Measurements from ENCODE around the gene MYH10. TPM values are rescaled to one million over a fixed set of nuclear protein-coding genes. Genes with fewer than 3 reads are reported as not detected.

MYH10 gene
- total RNA-seq, 1 experiment from 2014 or later, result 1.6 TPM

DNA sequence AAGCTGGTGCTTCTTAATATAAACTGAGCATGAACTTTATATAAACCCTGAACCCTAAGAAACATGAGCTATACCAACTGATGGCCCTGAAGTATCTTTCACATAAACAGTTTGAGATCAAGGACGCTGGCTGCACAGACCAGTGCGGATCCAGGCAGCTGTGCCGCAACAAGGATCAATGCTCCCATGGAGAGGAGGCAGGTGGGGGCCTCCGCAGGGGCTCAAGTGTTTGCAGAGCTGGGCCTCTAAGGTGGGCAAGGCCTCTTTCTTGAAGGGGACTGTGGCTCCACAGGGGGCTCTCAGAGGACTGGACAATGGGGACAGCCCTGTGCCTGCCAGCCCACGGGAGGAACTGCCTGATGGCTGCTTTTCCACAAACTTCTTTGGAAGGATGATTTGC is 148.8 kb downstream of the MYH10 start:
- Histone ChIP-seq H3K4me3 (no peak overlapping the region), H3K36me3 (ENCODE audit: low read depth) (no peaks in the 10 kb centered on the region), H3K4me1 (replicated peaks; ENCODE audit: insufficient read depth) (no peaks in the 10 kb centered on the region), H2AFZ (no peak overlapping the region), H3K27ac (no peak overlapping the region), H3K4me2 (no peak overlapping the region), H3K27me3 (ENCODE audit: insufficient read depth, low read depth) (no peaks in the 10 kb centered on the region), H4K20me1 (ENCODE audit: insufficient read depth) (no peaks in the 10 kb centered on the region), H3K79me2 (ENCODE audit: low read depth) (no peaks in the 10 kb centered on the region), H3K9me2 (ENCODE audit: insufficient read depth) (no peaks in the 10 kb centered on the region), H3K9me3 (ENCODE audit: insufficient read depth, low read depth) (0 out of 2 replicates have a peak, but pooled peaks cover 7% of the 10 kb centered on the region), H3F3A (ENCODE audit: insufficient read depth, low read depth) (no peaks in the 10 kb centered on the region)
- no TSS peak for BruUV-seq (replicated peaks)
- TF ChIP-seq EZH2 (IDR thresholded peaks at IDR 0.05; ENCODE audit: low read depth), result no peak
- TF ChIP-seq, protein P1, sequence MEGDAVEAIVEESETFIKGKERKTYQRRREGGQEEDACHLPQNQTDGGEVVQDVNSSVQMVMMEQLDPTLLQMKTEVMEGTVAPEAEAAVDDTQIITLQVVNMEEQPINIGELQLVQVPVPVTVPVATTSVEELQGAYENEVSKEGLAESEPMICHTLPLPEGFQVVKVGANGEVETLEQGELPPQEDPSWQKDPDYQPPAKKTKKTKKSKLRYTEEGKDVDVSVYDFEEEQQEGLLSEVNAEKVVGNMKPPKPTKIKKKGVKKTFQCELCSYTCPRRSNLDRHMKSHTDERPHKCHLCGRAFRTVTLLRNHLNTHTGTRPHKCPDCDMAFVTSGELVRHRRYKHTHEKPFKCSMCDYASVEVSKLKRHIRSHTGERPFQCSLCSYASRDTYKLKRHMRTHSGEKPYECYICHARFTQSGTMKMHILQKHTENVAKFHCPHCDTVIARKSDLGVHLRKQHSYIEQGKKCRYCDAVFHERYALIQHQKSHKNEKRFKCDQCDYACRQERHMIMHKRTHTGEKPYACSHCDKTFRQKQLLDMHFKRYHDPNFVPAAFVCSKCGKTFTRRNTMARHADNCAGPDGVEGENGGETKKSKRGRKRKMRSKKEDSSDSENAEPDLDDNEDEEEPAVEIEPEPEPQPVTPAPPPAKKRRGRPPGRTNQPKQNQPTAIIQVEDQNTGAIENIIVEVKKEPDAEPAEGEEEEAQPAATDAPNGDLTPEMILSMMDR (conservative IDR thresholded peaks at IDR 0.05), result no peak
- ChIA-PET POLR2A (ENCODE audit: unreplicated experiment) (no interaction called here), CTCF (no interaction called here)
- no peak for DNase-seq
- intact Hi-C loops (cut with micrococcal nuclease; ENCODE audit: unreplicated experiment), result no loop called here

- no peak overlapping the region for H3K4me2 ChIP-seq
- H4K20me1 ChIP-seq (ENCODE audit: insufficient read depth), result no peaks in the 10 kb centered on the region
- POLR2A ChIA-PET (ENCODE audit: unreplicated experiment), result no interaction called here
- no peak for DNase-seq
- no peaks in the 10 kb centered on the region for H3K79me2 ChIP-seq (ENCODE audit: low read depth)
- TF ChIP-seq, protein P1 (conservative IDR thresholded peaks at IDR 0.05), result no peak
- CTCF ChIA-PET, result no interaction called here
- BruUV-seq (replicated peaks), result no TSS peak
- no peak overlapping the region for H3K27ac ChIP-seq
- H3K36me3 ChIP-seq (ENCODE audit: low read depth), result no peaks in the 10 kb centered on the region
- no peak overlapping the region for H2AFZ ChIP-seq
- H3K4me3 ChIP-seq, result no peak overlapping the region
- H3K9me2 ChIP-seq (ENCODE audit: insufficient read depth), result no peaks in the 10 kb centered on the region
- no peaks in the 10 kb centered on the region for H3K27me3 ChIP-seq (ENCODE audit: insufficient read depth, low read depth)
- no peaks in the 10 kb centered on the region for H3F3A ChIP-seq (ENCODE audit: insufficient read depth, low read depth)
- intact Hi-C loops (cut with micrococcal nuclease; ENCODE audit: unreplicated experiment), result no loop called here
- H3K9me3 ChIP-seq (ENCODE audit: insufficient read depth, low read depth), result 0 out of 2 replicates have a peak, but pooled peaks cover 7% of the 10 kb centered on the region
- no peaks in the 10 kb centered on the region for H3K4me1 ChIP-seq (replicated peaks; ENCODE audit: insufficient read depth)
These were observed 149.4 kb downstream of the MYH10 start for GRCh38 chr17:8481089-8481488.

DNA sequence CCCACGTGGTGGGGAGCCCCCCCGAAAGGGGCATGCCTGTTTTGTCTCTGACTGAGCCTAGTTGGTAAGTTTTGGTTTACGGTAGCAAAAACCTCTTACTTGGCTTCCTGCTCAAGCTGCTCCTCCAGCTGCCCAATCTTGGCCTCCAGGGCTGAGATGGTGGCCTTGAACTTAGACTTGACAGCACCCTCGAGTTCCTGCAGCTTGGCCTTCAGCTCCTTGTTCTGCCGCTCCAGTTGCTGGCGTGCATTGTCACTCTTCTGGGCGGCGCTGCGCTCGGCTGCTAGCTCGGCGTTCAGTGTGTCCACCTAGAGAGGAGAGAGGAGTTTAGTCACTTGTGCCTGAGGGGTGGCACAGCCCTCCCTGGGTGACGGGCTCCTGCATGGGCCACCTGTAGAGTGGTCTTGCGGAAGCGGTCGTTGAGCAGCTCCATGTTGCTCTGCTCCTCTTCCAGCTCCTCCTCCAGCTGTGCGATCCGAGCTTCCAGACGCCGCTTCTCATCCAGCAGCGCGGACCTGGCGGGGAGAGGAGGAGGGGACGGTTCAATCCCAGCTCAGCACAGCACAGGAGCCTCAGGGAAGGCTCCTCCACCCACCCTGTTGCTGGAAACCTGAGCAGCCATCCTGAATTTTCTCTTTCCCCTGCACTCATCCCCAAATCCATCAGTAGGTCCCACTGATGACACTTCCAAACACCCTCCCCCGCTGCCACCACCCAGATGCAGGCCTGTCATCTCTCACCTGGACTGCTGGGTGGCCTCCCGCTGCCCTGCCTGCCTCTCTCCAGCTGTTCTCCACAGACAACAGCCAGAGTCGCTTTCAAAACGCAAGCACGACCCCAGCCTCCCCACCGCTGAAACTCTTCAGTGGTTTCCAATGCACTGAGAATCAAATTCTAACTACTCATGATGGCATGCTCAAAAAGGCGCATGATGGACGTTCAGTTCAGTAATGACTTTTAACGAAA is 150.2 kb downstream of the MYH10 start:
- H3K79me2 ChIP-seq (ENCODE audit: low read depth), result no peaks in the 10 kb centered on the region
- H3K9me2 ChIP-seq (ENCODE audit: insufficient read depth), result no peaks in the 10 kb centered on the region
- H3K4me1 ChIP-seq (replicated peaks; ENCODE audit: insufficient read depth), result no peaks in the 10 kb centered on the region
- intact Hi-C loops (cut with micrococcal nuclease; ENCODE audit: unreplicated experiment), result no loop called here
- no peak overlapping the region for H3K4me2 ChIP-seq
- no peak overlapping the region for H2AFZ ChIP-seq
- BruUV-seq (replicated peaks), result no TSS peak
- POLR2A ChIA-PET (ENCODE audit: unreplicated experiment), result interaction anchor here (0.7 kb wide), 1 partner anchor 83 kb away, joined by 3 read pairs; no protein-coding TSS in a partner anchor
- no peaks in the 10 kb centered on the region for H3K36me3 ChIP-seq (ENCODE audit: low read depth)
- no peak overlapping the region for H3K4me3 ChIP-seq
- CTCF ChIA-PET, result no interaction called here
- H4K20me1 ChIP-seq (ENCODE audit: insufficient read depth), result no peaks in the 10 kb centered on the region
- no peaks in the 10 kb centered on the region for H3K27me3 ChIP-seq (ENCODE audit: insufficient read depth, low read depth)
- no peak for DNase-seq
- 0 out of 2 replicates have a peak, but pooled peaks cover 7% of the 10 kb centered on the region for H3K9me3 ChIP-seq (ENCODE audit: insufficient read depth, low read depth)
- no peak overlapping the region for H3K27ac ChIP-seq
- TF ChIP-seq, protein P1 (conservative IDR thresholded peaks at IDR 0.05), result no peak
- TF ChIP-seq EZH2 (IDR thresholded peaks at IDR 0.05; ENCODE audit: low read depth), result no peak
- no peaks in the 10 kb centered on the region for H3F3A ChIP-seq (ENCODE audit: insufficient read depth, low read depth)

Data from PC-9 (cell line).